ENCODE measurements around the gene CLEC1B.
"Not testable (repeated sequence)": the region's sequence is repeated elsewhere in the genome, so short reads cannot be mapped to it uniquely, and the experiment has no call there.

CLEC1B gene

DNA sequence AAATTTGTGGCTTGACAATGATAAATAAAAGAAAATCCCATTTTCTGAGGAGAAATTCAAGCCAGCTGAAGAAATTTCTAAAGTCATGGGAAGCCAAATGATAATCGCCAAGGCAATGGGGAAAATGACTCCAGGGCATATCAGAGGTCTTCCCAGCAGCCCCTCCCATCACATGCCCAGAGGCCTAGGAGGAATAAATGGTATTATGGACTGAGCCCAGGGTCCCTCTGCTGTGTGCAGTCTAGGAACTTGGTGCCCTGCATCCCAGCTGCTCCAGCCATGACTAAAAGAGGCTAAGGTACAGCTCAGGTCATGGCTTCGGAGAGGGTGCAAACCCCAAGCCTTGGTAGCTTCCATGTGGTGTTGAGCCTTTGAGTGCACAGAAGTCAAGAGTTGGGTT, 23.3 kb downstream of the CLEC1B start:
- H3K4me3 ChIP-seq (ENCODE audit: low read length) = no peak overlapping the region
- no peak for DNase-seq (ENCODE audit: low read depth)
- TF ChIP-seq, protein P1, sequence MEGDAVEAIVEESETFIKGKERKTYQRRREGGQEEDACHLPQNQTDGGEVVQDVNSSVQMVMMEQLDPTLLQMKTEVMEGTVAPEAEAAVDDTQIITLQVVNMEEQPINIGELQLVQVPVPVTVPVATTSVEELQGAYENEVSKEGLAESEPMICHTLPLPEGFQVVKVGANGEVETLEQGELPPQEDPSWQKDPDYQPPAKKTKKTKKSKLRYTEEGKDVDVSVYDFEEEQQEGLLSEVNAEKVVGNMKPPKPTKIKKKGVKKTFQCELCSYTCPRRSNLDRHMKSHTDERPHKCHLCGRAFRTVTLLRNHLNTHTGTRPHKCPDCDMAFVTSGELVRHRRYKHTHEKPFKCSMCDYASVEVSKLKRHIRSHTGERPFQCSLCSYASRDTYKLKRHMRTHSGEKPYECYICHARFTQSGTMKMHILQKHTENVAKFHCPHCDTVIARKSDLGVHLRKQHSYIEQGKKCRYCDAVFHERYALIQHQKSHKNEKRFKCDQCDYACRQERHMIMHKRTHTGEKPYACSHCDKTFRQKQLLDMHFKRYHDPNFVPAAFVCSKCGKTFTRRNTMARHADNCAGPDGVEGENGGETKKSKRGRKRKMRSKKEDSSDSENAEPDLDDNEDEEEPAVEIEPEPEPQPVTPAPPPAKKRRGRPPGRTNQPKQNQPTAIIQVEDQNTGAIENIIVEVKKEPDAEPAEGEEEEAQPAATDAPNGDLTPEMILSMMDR (IDR thresholded peaks at IDR 0.05; ENCODE audit: insufficient read depth, low read depth, low read length, missing control alignments) = no peak

DNA sequence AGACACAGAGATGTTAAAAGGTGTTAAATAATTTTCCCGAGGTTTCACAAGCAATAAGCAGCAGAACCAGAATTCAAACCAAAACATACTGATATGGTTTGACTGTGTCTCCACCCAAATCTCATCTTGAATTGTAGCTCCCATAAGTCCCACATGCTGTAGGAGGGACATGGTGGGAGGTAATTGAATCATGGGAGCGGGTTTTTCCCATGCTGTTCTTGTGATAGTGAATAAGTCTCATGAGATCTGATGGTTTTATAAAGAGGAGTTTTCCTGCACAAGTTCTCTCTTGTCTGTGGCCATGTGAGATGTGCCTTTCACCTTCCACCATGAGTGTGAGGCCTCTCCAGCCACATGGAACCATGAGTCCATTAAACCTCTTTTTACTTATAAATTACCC, 24.2 kb downstream of the CLEC1B start:
- not testable (repeated sequence) for DNase-seq (ENCODE audit: low read depth); H3K4me3 ChIP-seq (ENCODE audit: low read length)

DNA sequence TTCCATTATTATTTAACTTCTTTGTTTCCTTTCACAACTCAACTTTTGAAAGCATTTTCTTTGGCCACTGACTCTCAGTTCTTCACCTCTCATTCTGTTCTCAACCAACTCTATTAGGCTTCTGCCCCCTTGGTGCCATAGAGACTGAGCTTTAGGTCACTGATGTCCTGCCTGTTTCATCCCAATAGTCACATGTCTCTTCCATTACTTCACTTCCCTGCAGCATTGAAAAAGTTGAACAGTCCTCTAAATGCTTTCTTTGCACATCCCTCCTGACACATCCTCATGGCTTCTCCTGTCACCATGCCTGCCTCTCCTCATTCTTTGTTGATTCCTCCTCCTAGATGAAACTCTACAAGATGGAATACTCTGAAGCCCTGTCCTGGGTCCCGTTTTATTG, 25.0 kb downstream of the CLEC1B start:
- no peak for DNase-seq (ENCODE audit: low read depth)
- TF ChIP-seq, protein P1 (IDR thresholded peaks at IDR 0.05; ENCODE audit: insufficient read depth, low read depth, low read length, missing control alignments) = no peak
- no peak overlapping the region for H3K4me3 ChIP-seq (ENCODE audit: low read length)

DNA sequence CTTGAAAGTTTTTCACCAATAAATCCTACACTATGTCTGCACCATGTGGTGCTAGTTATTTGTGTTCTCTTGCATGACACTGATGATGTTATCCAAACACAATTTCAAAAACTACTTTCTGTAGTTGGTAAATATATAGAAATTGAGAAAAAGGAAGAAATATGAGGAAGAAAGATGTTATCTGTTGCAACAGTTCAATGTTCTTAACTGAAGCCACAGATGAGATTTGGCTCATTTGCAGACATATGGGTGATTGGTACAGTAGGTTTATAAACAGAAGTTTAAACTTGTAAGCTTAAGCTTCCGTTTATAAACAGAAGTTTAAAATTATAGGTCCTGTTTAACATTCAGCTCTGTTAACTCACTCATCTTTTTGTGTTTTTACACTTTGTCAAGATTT, 27.7 kb downstream of the CLEC1B start, which contains the start of gene CLEC12A:
TSS of gene CLEC12A (plus strand) at position 229 of the 400 bp plus-strand sequence. CDS start 188 bp downstream, outside the sequence.
- DNase-seq (ENCODE audit: low read depth) = no peak
- TF ChIP-seq, protein P1 (IDR thresholded peaks at IDR 0.05; ENCODE audit: insufficient read depth, low read depth, low read length, missing control alignments) = no peak
- H3K4me3 ChIP-seq (ENCODE audit: low read length) = no peak within 1 kb of the TSS

DNA sequence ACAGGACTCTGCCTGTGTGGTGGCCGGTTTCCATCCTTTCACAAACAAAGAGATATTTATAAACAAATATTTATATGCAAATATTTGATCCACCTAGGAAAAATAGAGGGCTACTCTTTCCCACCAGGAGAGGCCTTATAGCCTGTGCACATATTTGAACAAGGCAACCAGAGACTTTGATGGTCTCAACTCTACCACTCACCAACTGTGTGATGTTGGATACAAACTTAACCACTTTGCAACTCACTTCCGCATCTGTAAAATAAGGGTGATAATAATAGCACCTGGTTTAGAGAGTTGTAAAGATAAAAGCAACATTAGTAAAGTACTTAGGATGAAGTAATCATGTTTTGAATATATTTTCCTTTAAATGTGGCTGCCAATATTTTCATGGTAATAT, 29.2 kb downstream of the CLEC1B start:
- DNase-seq (ENCODE audit: low read depth) = no peak
- TF ChIP-seq, protein P1 (IDR thresholded peaks at IDR 0.05; ENCODE audit: insufficient read depth, low read depth, low read length, missing control alignments) = no peak
- H3K4me3 ChIP-seq (ENCODE audit: low read length) = no peak overlapping the region

DNA sequence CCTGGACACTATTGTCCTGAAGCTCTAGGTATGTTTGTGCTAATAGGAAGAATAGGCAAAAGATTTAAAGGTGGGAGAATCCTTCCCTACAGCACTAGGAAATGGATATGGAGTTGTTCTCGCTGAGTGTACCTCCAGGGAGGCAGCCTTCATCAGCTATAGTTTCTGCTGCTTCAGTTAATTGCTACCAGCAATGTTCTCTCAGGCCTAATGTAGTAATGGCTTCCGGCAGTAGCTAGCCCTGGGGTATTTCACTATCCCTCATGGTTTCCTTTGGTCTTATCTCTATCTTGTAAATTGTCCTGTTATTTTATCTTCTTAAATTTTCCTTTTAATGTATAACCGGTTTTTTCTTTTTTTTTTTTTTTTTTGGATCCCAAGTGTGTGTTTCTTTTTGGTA, 37.0 kb downstream of the CLEC1B start:
- H3K4me3 ChIP-seq (ENCODE audit: low read length) = no peak overlapping the region
- TF ChIP-seq, protein P1 (IDR thresholded peaks at IDR 0.05; ENCODE audit: insufficient read depth, low read depth, low read length, missing control alignments) = no peak
- no peak for DNase-seq (ENCODE audit: low read depth)

DNA sequence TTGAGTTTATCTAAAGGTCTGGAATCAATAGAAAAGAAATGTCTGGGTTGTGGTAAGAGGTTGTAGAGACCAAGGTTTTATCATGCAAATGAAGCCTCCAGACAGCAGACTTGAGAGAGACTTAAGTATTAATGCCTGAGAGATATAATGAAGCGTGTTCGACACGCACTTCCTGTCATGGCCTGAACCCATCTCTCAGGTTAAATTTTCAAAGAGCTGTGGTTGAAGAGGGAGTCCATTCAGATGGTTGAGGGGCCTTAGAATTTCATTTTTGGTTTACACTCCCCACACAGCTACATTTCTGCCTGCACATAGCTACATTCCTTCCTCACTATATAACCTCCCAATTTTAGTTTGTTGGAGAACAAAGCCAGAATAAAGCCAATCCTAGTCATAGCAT, 37.8 kb downstream of the CLEC1B start:
- no peak for DNase-seq (ENCODE audit: low read depth)
- TF ChIP-seq, protein P1 (IDR thresholded peaks at IDR 0.05; ENCODE audit: insufficient read depth, low read depth, low read length, missing control alignments) = no peak
- no peak overlapping the region for H3K4me3 ChIP-seq (ENCODE audit: low read length)
